Activated CD4-positive, alpha-beta T cell treated with anti-CD3 and anti-CD28 coated beads, Interleukin-2, Interleukin-6, amounts not matched to agents 100 ng/mL and 50 ng/mL, durations not matched to agents 16 hours and 8 hours (primary cell): Measurements from ENCODE around the gene FAM89B.

ENCODE experiments used
- DNase-seq: peaks from one replicate; pipeline ENCODE4 v3.0.0-alpha.2; 2020

FAM89B gene

DNA sequence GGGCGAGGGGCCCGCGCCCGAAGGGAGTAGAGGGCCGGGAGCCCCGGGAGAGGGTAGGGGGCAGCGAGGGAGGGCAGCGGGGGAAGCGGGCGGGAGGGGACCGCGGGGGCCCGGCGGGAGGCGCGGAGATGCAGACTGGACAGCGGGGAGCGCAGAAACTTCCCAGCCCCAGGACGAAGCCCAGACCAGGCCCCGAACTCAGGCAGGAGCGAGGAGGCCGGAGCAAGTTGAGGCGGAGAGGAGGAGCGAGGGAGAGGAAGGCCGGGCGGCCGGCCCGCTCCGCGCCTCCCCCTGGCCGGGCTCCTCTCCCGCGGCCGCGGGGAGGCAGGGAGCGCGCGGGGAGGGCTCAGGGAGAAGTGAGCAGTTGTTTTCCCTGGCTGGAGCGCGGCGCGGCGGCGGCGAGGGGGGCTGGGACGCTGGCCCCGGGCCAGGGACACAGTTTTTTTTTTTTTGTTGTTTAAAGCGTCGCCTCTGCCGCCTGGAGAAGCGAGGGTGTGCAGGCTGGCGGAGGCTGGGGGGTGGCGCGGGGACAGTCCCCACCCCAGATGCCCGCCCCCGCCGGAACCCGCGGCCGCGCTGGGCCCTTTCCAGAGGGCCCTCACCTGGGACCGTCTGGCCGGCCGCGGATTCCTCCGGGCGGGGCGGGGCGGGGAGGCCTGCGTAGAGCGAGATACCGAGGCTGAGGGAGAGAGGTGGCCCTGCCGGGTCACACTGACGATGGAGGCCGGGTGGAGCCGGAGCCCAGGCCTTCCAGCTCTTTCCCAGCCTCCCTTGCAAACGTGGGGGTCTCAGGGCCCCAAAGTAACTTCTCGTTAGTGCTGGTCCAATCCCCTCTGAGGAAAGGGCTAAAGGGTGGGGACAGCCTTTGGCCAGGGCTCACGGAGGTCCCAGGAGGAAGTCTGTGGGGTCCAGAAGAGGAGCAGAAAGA, 14.1 kb upstream of the FAM89B start, which contains the start of gene LTBP3:
Gene LTBP3 (minus strand): TSS at position 358 of the 928 bp plus-strand sequence. CDS start 400 bp downstream, outside the sequence.
- peak; percentile 45 for DNase-seq

- no peak for DNase-seq
Observed at GRCh38 chr11:65558930-65559509, 13.3 kb upstream of the FAM89B start.

DNA sequence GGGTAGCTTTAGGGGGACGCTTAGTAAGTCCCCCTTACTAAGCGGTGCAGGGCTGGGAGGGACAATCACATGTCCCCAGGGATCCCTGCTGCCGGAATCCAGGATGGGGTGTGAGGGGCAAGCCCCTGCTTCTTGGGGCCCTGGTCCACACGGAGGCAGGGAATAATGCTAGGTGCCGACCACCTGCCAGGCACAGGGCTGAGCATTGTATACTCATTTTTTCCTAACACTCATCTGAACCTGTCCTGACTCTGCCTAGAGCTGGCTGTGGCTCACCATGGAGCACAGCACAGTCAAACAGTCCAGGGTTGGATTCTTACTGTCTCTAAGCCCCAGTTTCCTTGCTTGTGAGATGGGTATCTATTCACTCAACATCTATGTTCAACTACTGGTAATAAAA, 12.8 kb upstream of the FAM89B start:
- DNase-seq: no peak

DNA sequence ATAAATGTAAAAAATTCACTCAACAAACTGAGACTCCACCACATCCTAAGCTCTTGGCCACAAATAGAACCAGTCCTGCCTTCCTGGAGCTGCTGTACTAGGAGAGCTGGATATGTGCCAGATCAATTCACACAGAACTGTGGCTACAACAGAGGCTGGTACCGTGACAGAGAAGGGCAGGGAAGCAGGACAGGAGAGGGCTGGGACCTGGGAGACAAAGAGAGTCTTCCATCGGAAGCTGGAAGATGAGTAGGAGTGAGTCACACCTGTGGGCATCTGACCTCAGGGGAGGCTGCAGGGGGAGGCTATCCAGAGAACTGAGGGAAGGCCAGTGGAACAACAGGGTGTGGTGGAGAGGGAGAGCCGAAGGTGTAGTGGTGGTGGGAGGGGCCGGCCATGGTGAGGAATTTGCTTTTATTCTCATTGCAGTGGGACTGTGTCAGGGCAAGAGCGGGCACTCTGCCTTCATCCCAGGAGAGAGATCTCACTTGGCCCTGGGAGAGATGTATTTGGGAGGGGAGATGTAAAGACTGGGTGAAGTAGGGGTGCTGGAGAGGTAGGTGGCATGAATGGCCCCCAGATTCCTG, 12.3 kb upstream of the FAM89B start:
- no peak for DNase-seq

DNA sequence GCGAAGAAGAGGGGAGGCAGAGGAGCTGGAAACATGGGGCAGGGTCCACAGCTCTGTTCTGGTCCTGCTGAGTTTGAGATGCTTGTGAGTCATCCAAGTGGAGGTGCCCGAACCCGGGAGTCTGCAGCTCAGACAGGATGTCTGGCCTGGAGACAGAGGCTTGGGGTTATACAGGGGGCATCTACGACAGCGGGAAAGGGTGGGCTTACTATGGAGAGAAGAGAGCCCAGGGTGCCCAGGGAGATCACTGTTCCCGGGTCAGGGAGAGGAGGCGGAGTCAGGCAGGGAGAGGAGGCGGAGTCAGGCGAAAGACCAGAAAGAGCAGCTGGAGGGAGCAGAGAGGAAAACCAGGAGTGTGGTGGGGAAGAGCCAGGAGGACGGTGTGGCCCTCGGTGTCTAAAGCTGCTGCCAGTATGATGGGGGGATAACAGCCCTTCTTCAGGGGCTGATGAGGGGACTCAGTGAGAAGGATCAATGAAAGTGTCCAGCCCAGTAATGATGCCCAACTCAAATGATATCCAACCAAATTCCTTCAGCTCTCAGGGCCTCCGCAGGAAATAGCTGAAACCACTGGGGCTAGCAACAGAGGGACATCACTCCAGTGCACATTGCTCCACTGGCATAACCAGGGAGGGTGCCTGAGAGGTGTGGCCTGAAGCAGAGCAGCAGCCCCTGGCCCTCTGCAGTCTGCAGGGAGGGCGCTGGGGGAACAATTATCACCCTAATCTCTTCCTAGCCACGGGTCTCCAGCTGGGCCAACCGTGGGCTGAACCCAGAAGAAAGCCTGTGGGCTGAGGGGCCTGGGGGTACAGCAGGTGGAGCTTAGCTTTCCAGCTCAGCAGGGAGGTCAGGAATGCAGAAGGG, 11.6 kb upstream of the FAM89B start:
- DNase-seq: no peak

- no peak for DNase-seq
Observed at GRCh38 chr11:65562020-65562419, 10.3 kb upstream of the FAM89B start.

GRCh38 chr11:65562788-65563187, 9.6 kb upstream of the FAM89B start:
- no peak for DNase-seq

GRCh38 chr11:65563601-65564000, 8.7 kb upstream of the FAM89B start:
- no peak for DNase-seq

DNA sequence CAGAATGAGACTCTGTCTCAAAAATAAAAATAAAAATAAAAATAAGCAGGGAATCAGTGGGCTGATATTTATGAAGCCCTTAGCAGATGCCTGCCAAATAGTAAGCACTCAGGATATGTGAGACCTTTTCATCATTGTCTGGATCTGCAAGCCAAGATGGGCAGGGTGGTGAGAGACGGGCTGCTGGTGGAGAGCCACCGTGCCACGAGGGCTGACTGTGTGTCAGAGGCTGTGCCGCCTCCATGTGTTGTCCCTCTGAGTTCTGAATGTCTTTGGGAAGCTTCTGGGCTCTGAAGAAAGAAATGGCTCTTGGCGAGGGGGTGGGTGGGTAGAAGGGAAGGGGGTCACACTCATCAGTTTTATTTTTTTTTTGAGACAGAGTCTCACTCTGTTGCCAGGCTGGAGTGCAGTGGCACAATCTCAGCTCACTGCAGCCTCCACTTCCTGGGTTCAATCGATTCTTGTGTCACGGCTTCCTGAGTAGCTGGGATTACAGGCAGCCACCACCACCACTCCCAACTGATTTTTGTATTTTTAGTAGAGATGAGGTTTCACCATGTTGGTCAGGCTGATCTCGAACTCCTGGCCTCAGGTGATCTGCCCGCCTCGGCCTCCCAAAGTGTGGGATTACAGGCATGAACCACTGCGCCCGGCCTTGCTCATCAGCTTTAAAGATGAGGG, 7.3 kb upstream of the FAM89B start:
- DNase-seq: peak; percentile 27

DNA sequence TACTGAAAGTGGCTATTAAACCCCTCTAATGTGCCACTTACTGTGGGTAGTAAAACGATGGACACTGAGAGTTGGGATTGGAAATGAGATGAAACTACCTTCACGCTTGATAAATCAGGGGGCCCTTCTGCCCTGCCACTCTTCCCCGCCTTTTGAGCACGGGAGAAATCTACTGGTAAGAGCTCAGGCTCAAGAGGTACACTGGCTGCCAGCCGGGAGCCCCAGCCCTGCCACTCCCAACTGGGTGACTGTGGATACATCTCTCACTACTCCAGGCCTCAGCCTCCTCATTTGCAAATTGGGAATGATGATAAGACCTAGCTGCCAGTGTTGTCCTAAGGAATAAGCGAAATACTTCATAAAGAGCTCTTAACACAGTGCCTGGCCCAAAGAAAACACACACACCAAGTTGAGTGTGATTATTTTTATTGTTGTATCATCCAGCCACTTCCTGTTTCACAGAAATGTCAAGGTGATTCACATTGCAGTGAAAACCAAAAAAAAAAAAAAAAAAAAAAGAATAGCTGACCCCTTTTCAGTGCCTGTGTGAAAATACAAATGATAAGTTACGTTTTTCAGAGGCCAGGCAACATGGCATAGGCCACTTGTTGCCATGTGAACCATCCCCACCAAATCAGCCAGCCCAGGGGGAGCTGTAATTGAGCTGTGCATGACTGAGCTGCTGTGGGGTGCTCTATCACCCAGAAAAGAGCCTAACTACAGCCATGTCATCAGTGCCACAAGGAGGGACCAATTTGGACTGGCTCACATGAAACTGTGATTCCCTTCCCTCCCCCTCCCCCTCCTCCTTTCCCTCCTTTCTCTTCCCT, 6.5 kb upstream of the FAM89B start:
- peak; percentile 42 for DNase-seq

- no peak for DNase-seq
Observed at GRCh38 chr11:65569164-65569972, 3.0 kb upstream of the FAM89B start.

DNA sequence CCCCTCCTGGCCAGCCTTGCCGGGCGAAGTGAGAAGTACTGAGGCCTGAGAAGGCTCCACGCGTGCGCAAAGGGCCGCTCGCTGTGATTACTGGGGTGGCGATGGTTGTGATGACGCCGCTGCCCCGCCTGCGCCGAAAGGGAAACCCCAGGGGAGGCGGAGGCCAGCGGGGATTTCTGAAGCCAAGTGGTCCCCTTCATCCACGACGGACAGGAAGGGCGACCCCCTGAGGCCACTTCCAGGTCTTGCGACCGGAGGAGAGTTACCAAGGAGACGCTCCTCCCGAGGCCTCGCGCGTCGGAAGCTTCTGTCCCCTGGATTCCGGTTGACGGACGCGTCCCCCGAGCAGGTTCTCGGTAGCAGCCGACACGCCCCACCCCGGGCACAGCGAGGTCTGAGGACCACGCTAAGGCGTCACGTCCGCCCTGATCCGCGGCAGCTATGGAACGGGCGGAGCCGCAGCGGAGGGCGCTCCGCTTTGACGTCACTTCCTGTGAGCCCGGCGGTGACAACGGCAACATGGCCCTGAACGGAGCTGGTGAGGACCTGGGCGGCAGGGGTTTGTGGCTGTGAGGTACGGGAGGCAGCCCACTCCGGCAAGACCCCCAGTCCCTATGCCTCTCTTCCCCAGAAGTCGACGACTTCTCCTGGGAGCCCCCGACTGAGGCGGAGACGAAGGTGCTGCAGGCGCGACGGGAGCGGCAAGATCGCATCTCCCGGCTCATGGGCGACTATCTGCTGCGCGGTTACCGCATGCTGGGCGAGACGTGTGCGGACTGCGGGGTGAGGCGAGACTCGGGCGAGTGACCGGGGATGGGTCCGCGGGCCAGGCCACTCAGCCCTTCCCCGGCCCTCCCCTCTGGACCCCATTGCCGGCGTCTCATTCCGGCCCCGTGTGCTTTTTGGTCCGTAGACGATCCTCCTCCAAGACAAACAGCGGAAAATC, 2.1 kb upstream of the FAM89B start, which contains the start of gene ZNRD2:
Gene ZNRD2 (plus strand): TSS at position 505 of the 946 bp plus-strand sequence. CDS start 15 bp downstream, at position 520.
- peak; percentile 99 for DNase-seq

DNA sequence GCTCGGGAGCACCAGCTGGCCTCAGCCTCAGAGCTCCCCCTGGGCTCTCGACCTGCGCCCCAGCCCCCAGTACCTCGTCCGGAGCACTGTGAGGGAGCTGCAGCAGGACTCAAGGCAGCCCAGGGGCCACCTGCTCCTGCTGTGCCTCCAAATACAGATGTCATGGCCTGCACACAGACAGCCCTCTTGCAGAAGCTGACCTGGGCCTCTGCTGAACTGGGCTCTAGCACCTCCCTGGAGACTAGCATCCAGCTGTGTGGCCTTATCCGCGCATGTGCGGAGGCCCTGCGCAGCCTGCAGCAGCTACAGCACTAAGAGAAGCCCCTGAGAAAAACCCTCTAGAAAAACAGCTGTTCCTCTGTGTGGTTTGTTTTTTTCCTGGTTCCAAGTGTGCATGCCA, 918 bp upstream of the FAM89B start:
- DNase-seq: no peak

- DNase-seq: no peak
Observed at GRCh38 chr11:65571940-65572339, 398 bp upstream of the FAM89B start.

- peak; percentile 45 for DNase-seq
Observed at GRCh38 chr11:65573391-65574079, 1.2 kb downstream of the FAM89B start.

- DNase-seq: peak; percentile 97
Observed at GRCh38 chr11:65574109-65574810, 1.9 kb downstream of the FAM89B start.

DNA sequence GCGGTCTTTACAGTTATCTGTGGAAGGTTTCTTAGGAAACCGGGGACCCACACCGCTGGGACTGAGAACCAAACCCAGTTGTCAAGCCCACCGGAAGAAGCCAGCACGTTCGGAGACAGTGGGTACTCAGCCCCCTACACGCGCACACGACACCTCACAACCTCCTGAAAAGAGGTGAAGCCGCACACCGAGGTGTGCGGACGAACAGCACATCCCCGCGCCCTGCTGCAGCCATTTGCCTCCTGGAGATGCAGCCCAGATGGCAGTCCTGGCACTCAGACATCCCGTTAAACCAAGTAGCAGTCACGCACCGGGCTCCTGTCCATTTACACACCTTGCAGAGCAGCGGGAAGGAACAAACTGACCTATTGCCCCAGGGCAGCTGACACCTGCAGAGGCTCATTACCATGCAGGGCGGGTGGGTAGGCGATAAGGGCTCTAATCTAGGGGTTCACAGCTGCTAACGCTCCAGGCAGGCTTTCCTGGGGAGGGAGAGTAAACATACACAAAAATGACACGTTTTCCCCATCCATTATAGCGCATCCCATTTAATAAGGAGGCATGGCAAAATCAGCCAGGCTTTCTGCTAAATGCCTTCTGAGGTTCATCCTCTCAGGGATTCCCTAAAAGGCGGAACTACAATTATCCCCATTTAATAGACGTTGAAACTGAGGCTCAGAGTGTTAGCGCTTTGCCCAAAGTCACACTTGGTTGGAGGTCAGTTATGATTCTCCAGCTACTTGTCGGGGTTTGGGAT, 2.7 kb downstream of the FAM89B start:
- no peak for DNase-seq
